ENCODE data around the gene OPRD1. TPM values are rescaled to one million over a fixed set of nuclear protein-coding genes. Genes with fewer than 3 reads are reported as not detected.
"Not testable (repeated sequence)": the region's sequence is repeated elsewhere in the genome, so short reads cannot be mapped to it uniquely, and the experiment has no call there.

Gene OPRD1
- total RNA-seq, 1 donor from 2014 or later = not detected

GRCh38 chr1:28847207-28847606 lies 35.2 kb downstream of the OPRD1 start:
- not testable (repeated sequence) for ATAC-seq

- ATAC-seq = no peak
Observed at GRCh38 chr1:28848416-28848815, 36.4 kb downstream of the OPRD1 start.

GRCh38 chr1:28853093-28853742 lies 41.2 kb downstream of the OPRD1 start:
- no peak for ATAC-seq

- ATAC-seq = not testable (repeated sequence)
Observed at GRCh38 chr1:28854406-28854805, 42.4 kb downstream of the OPRD1 start.

GRCh38 chr1:28855046-28855445 lies 43.1 kb downstream of the OPRD1 start:
- no peak for ATAC-seq

- ATAC-seq = no peak
Observed at GRCh38 chr1:28855469-28855951, 43.5 kb downstream of the OPRD1 start.

GRCh38 chr1:28855969-28856368 lies 44.0 kb downstream of the OPRD1 start:
- peak; percentile 27 for ATAC-seq

GRCh38 chr1:28860332-28861073 lies 48.5 kb downstream of the OPRD1 start:
- peak; percentile 59 for ATAC-seq

GRCh38 chr1:28862571-28863403 lies 50.8 kb downstream of the OPRD1 start:
- ATAC-seq = no peak

- no peak for ATAC-seq
Observed at GRCh38 chr1:28864695-28865094, 52.7 kb downstream of the OPRD1 start.

GRCh38 chr1:28865997-28866650 lies 54.2 kb downstream of the OPRD1 start:
- peak; percentile 54 for ATAC-seq

- ATAC-seq = no peak
Observed at GRCh38 chr1:28867850-28868249, 55.9 kb downstream of the OPRD1 start.

GRCh38 chr1:28869952-28870351 lies 58.0 kb downstream of the OPRD1 start:
- ATAC-seq = no peak

- ATAC-seq = no peak
Observed at GRCh38 chr1:28871631-28872401, 59.8 kb downstream of the OPRD1 start.

GRCh38 chr1:28875134-28875533 lies 63.2 kb downstream of the OPRD1 start:
- not testable (repeated sequence) for ATAC-seq

- ATAC-seq = peak; percentile 83
Observed at GRCh38 chr1:28877132-28877781, 65.3 kb downstream of the OPRD1 start.

- ATAC-seq = peak; percentile 77
Observed at GRCh38 chr1:28878796-28879195, 66.8 kb downstream of the OPRD1 start.

GRCh38 chr1:28882009-28882628 lies 70.1 kb downstream of the OPRD1 start:
- ATAC-seq = peak; percentile 67

- no peak for ATAC-seq
Observed at GRCh38 chr1:28883242-28883616, 71.3 kb downstream of the OPRD1 start.

GRCh38 chr1:28885472-28885877 lies 73.5 kb downstream of the OPRD1 start:
- no peak for ATAC-seq
